MCF 10A (cell line): Measurements from ENCODE around the gene NISCH. TPM values are rescaled to one million over a fixed set of nuclear protein-coding genes. Genes with fewer than 3 reads are reported as not detected.

ENCODE experiments used
- BruUV-seq: library from RNA; stranded (reverse); fragments of 400-500 nt; replicated peaks from 2 replicates; lab custom pipeline; 2021; lab: Mats Ljungman, UMichigan
- CTCF ChIA-PET: fragments of 300-600 bp; sonication (Branson Sonifier 250); formaldehyde crosslinking; extraction: SDS; loops from one replicate; lab custom pipeline; 2021; ENCODE audit warnings: antibody characterized with exemption, inconsistent platforms; lab: Yijun Ruan, JAX
- POLR2A ChIA-PET: fragments of 300-600, 350-650 bp; sonication (Branson Sonifier 250); formaldehyde crosslinking; extraction: SDS; loops from one replicate; lab custom pipeline; 2020; ENCODE audit warnings: antibody characterized with exemption, inconsistent platforms; lab: Yijun Ruan, JAX
- DNase-seq: peaks from one replicate; pipeline ENCODE4 v3.0.0-alpha.2; 2018; ENCODE audit not compliant: unreplicated experiment
- H3K27ac Mint-ChIP-seq: one replicate; pipeline ENCODE4 v1.8.0; 2022; ENCODE audit warnings: mild to moderate bottlenecking, low read depth, mixed read lengths; ENCODE audit not compliant: unreplicated experiment
- H3K27me3 Mint-ChIP-seq: one replicate; pipeline ENCODE4 v1.8.0; 2022; ENCODE audit warnings: mixed read lengths; ENCODE audit not compliant: insufficient read depth, unreplicated experiment
- H3K36me3 Mint-ChIP-seq: one replicate; pipeline ENCODE4 v1.8.0; 2022; ENCODE audit warnings: mild to moderate bottlenecking, moderate library complexity, mixed read lengths; ENCODE audit not compliant: insufficient read depth, unreplicated experiment
- H3K4me1 Mint-ChIP-seq: one replicate; pipeline ENCODE4 v1.8.0; 2022; ENCODE audit warnings: mixed read lengths; ENCODE audit not compliant: insufficient read depth, unreplicated experiment
- H3K4me3 Mint-ChIP-seq: one replicate; pipeline ENCODE4 v1.8.0; 2022; ENCODE audit warnings: mild to moderate bottlenecking, moderate library complexity, mixed read lengths; ENCODE audit not compliant: unreplicated experiment
- H3K9me3 Mint-ChIP-seq: one replicate; pipeline ENCODE4 v1.8.0; 2022; ENCODE audit warnings: mixed read lengths; ENCODE audit not compliant: unreplicated experiment
- intact Hi-C: fragments of 100-400 bp; cut with micrococcal nuclease; formaldehyde crosslinking; loops from 2 replicates; pipeline ENCODE4 v1.14.1; 2022
- total RNA-seq: library from RNA; stranded (reverse); gene quantifications from 2 replicates; pipeline ENCODE4 v1.2.3, GENCODE V29; 2022
- TF ChIP-seq, protein P1 (sequence below): fragments of 200-600 bp; IDR thresholded peaks from one replicate; pipeline ENCODE4 v1.8.0; 2022; ENCODE audit warnings: antibody characterized with exemption, mild to moderate bottlenecking; ENCODE audit not compliant: unreplicated experiment

Gene NISCH
- total RNA-seq, 1 experiment from 2014 or later: 60.5 TPM

DNA sequence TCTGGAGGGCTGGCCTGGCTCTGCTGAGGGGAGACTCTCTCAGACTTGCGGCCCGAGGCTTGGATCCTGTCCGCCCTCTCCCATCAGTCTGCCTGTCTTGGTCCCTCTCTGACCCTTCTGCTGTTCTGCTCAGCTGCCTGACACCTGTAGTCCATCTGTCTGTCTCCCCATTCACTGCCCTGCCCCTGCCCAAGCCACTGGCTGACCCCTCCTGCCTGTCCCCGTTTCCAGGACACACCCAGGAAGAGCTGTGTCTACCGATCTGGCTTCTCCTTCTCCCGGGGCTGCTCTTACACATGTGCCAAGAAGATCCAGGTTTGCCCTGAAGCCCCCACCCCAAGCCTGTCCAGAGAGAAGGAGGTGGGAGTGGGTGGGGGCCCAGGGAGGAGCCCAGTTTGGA is 59.8 kb downstream of the NISCH start:
- Mint-ChIP-seq H3K4me3 (no peak overlapping the region), H3K9me3 (no peaks in the 10 kb centered on the region)

DNA sequence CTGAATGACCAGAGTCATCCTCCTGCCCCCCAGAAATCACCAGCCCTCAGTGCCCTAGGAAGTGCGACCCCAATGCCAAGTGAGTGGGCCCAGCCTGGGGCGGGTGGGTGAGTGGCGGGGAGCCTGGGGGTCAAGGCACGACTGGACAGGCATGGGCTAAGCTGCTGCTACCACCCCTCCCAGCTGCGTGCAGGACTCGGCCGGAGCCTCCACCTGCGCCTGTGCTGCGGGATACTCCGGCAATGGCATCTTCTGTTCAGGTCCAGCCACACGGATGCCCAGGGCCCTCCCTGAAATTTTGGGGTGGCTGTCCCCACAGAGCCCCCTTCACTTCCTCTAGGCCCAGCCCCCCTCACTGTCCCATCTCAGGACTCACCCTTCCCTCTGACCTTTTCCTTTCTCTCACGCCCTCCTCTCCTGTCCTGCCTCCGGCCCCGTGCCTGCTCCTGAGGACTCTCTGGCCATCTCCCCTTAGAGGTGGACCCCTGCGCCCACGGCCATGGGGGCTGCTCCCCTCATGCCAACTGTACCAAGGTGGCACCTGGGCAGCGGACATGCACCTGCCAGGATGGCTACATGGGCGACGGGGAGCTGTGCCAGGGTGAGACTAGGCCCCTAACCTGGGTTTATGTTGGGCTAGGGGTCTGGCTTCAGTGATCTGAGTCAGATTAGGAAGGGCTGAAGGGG is 61.2 kb downstream of the NISCH start:
- Mint-ChIP-seq H3K9me3 (no peaks in the 10 kb centered on the region), H3K4me1 (peaks cover 4% of the 10 kb centered on the region), H3K27me3 (no peaks in the 10 kb centered on the region), H3K36me3 (no peaks in the 10 kb centered on the region), H3K27ac (no peak overlapping the region), H3K4me3 (no peak overlapping the region)
- no peak for DNase-seq
- intact Hi-C loops: no loop called here
- CTCF ChIA-PET: no interaction called here
- no TSS peak for BruUV-seq
- POLR2A ChIA-PET: no interaction called here
- TF ChIP-seq, protein P1, sequence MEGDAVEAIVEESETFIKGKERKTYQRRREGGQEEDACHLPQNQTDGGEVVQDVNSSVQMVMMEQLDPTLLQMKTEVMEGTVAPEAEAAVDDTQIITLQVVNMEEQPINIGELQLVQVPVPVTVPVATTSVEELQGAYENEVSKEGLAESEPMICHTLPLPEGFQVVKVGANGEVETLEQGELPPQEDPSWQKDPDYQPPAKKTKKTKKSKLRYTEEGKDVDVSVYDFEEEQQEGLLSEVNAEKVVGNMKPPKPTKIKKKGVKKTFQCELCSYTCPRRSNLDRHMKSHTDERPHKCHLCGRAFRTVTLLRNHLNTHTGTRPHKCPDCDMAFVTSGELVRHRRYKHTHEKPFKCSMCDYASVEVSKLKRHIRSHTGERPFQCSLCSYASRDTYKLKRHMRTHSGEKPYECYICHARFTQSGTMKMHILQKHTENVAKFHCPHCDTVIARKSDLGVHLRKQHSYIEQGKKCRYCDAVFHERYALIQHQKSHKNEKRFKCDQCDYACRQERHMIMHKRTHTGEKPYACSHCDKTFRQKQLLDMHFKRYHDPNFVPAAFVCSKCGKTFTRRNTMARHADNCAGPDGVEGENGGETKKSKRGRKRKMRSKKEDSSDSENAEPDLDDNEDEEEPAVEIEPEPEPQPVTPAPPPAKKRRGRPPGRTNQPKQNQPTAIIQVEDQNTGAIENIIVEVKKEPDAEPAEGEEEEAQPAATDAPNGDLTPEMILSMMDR: no peak

More for the DNA sequence above, 59.8 kb downstream of the NISCH start:
- ChIA-PET CTCF (interaction anchor here (0.5 kb wide), 1 partner anchor 82 kb away, joined by 4 read pairs; no protein-coding TSS in a partner anchor), POLR2A (no interaction called here)
- no peaks in the 10 kb centered on the region for H3K36me3 Mint-ChIP-seq
- intact Hi-C loops: no loop called here
- no peak for DNase-seq
- no peak overlapping the region for H3K27ac Mint-ChIP-seq
- TF ChIP-seq, protein P1: no peak
- peaks cover 4% of the 10 kb centered on the region for H3K4me1 Mint-ChIP-seq
- no TSS peak for BruUV-seq
- H3K27me3 Mint-ChIP-seq: no peaks in the 10 kb centered on the region

DNA sequence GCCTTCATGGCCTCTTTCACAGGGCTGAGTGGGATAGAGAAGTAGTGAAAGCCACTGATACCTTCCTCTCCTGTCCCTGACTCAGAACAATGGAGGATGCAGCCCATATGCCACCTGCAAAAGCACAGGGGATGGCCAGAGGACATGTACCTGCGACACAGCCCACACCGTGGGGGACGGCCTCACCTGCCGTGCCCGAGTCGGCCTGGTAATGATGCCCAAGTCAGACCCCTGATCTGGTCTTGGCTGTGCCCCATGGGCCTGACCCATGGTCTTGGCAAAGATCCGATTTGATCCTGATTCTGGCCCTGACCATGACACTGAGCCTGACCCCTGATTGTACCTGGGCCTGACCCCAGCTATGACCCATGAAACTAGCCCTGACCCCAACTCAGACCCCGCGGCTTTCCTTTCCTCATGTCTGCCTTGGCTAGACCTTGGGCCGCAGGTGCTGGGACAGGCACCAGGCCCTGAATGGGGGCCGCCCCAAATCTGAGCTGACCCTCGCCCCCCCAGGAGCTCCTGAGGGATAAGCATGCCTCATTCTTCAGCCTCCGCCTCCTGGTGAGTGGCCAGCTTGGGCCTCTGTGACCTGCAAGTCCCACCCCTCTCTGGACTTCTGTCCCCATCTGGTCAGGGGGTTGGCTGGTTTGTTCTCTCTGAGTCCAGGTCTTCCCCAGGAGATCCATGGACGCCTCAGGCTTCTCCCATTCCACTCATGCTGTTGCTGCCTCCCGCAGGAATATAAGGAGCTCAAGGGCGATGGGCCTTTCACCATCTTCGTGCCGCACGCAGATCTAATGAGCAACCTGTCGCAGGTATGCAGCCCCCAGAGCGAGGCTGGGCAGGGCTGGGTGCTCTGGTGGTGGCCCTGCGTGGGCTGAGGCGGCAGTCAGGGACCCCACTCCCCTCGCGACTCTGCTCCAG is 62.7 kb downstream of the NISCH start:
- no TSS peak for BruUV-seq
- DNase-seq: no peak
- H3K4me1 Mint-ChIP-seq: peaks cover 4% of the 10 kb centered on the region
- no peaks in the 10 kb centered on the region for H3K36me3 Mint-ChIP-seq
- POLR2A ChIA-PET: no interaction called here
- TF ChIP-seq, protein P1: no peak
- H3K27ac Mint-ChIP-seq: no peak overlapping the region
- H3K4me3 Mint-ChIP-seq: no peak overlapping the region
- intact Hi-C loops: no loop called here
- H3K27me3 Mint-ChIP-seq: no peaks in the 10 kb centered on the region
- CTCF ChIA-PET: interaction anchor here (0.6 to 1.0 kb wide), 3 partner anchors 45 to 179 kb away, joined by 3 to 5 read pairs (median 3); no protein-coding TSS in a partner anchor
- no peaks in the 10 kb centered on the region for H3K9me3 Mint-ChIP-seq
